Measurements from ENCODE around the gene SH3RF3.

- TF ChIP-seq TOX (CRISPR knock-in tag; IDR thresholded peaks at IDR 0.05; ENCODE audit: borderline replicate concordance) = no peak
- TF ChIP-seq, protein P1, sequence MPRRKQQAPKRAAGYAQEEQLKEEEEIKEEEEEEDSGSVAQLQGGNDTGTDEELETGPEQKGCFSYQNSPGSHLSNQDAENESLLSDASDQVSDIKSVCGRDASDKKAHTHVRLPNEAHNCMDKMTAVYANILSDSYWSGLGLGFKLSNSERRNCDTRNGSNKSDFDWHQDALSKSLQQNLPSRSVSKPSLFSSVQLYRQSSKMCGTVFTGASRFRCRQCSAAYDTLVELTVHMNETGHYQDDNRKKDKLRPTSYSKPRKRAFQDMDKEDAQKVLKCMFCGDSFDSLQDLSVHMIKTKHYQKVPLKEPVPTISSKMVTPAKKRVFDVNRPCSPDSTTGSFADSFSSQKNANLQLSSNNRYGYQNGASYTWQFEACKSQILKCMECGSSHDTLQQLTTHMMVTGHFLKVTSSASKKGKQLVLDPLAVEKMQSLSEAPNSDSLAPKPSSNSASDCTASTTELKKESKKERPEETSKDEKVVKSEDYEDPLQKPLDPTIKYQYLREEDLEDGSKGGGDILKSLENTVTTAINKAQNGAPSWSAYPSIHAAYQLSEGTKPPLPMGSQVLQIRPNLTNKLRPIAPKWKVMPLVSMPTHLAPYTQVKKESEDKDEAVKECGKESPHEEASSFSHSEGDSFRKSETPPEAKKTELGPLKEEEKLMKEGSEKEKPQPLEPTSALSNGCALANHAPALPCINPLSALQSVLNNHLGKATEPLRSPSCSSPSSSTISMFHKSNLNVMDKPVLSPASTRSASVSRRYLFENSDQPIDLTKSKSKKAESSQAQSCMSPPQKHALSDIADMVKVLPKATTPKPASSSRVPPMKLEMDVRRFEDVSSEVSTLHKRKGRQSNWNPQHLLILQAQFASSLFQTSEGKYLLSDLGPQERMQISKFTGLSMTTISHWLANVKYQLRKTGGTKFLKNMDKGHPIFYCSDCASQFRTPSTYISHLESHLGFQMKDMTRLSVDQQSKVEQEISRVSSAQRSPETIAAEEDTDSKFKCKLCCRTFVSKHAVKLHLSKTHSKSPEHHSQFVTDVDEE (CRISPR knock-in tag; IDR thresholded peaks at IDR 0.05) = no peak
- no peak for TF ChIP-seq ZNF70 (CRISPR knock-in tag; IDR thresholded peaks at IDR 0.05)
- no peak for TF ChIP-seq OSR1 (CRISPR knock-in tag; IDR thresholded peaks at IDR 0.05)
- TF ChIP-seq, protein P2, sequence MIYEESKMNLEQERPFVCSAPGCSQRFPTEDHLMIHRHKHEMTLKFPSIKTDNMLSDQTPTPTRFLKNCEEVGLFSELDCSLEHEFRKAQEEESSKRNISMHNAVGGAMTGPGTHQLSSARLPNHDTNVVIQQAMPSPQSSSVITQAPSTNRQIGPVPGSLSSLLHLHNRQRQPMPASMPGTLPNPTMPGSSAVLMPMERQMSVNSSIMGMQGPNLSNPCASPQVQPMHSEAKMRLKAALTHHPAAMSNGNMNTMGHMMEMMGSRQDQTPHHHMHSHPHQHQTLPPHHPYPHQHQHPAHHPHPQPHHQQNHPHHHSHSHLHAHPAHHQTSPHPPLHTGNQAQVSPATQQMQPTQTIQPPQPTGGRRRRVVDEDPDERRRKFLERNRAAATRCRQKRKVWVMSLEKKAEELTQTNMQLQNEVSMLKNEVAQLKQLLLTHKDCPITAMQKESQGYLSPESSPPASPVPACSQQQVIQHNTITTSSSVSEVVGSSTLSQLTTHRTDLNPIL (CRISPR knock-in tag; IDR thresholded peaks at IDR 0.05; ENCODE audit: low read depth) = no peak
- TF ChIP-seq ZNF8 (CRISPR knock-in tag; IDR thresholded peaks at IDR 0.05) = no peak
- TF ChIP-seq, protein P3, sequence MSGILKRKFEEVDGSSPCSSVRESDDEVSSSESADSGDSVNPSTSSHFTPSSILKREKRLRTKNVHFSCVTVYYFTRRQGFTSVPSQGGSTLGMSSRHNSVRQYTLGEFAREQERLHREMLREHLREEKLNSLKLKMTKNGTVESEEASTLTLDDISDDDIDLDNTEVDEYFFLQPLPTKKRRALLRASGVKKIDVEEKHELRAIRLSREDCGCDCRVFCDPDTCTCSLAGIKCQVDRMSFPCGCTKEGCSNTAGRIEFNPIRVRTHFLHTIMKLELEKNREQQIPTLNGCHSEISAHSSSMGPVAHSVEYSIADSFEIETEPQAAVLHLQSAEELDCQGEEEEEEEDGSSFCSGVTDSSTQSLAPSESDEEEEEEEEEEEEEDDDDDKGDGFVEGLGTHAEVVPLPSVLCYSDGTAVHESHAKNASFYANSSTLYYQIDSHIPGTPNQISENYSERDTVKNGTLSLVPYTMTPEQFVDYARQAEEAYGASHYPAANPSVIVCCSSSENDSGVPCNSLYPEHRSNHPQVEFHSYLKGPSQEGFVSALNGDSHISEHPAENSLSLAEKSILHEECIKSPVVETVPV (CRISPR knock-in tag; IDR thresholded peaks at IDR 0.05) = no peak
These were observed 289.7 kb downstream of the SH3RF3 start for GRCh38 chr2:109418716-109419115.

Measured in SK-N-SH treated with all-trans-retinoic acid at 6 μM for 48 hours (cell line).